SU-DHL-6 (cell line): ENCODE data around the gene ANKRD28.

Source experiments
- CTCF ChIP-seq: fragments of 200-600 bp; sonication (generic); IDR thresholded peaks from one replicate; pipeline ENCODE4 v1.5.1; 2017; ENCODE audit warnings: antibody characterized with exemption, mild to moderate bottlenecking, low read length, moderate library complexity; ENCODE audit not compliant: insufficient read depth, poor library complexity, severe bottlenecking
- EZH2phosphoT487 ChIP-seq: fragments of 200-600 bp; sonication (generic), shearing (Covaris generic); conservative IDR thresholded peaks from 2 replicates; pipeline ENCODE4 v1.6.1; 2018; ENCODE audit warnings: mild to moderate bottlenecking, antibody characterized with exemption, low read length, moderate library complexity, mixed read lengths

GRCh38 chr3:15681668-15682067 lies 116.1 kb downstream of the ANKRD28 start:
- TF ChIP-seq CTCF (no peak), EZH2phosphoT487 (no peak)
